DMS 273 (cell line): ENCODE measurements around the gene TBC1D10A.

Experiments used
- DNase-seq: peaks from one replicate; lab custom pipeline; 2025; ENCODE audit not compliant: unreplicated experiment; lab: John Stamatoyannopoulos, UW

TBC1D10A gene, protein sequence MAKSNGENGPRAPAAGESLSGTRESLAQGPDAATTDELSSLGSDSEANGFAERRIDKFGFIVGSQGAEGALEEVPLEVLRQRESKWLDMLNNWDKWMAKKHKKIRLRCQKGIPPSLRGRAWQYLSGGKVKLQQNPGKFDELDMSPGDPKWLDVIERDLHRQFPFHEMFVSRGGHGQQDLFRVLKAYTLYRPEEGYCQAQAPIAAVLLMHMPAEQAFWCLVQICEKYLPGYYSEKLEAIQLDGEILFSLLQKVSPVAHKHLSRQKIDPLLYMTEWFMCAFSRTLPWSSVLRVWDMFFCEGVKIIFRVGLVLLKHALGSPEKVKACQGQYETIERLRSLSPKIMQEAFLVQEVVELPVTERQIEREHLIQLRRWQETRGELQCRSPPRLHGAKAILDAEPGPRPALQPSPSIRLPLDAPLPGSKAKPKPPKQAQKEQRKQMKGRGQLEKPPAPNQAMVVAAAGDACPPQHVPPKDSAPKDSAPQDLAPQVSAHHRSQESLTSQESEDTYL

GRCh38 chr22:30326706-30327362, at the start of gene TBC1D10A:
TSS of gene TBC1D10A (minus strand) at chr22:30326941. CDS start at chr22:30326881, 60 bp downstream.
- DNase-seq: peak; percentile 95

- no peak for DNase-seq
These were observed 48.6 kb upstream of the TBC1D10A start for GRCh38 chr22:30375312-30375849.

- DNase-seq: no peak
These were observed 46.9 kb upstream of the TBC1D10A start for GRCh38 chr22:30373331-30374325.

DNA sequence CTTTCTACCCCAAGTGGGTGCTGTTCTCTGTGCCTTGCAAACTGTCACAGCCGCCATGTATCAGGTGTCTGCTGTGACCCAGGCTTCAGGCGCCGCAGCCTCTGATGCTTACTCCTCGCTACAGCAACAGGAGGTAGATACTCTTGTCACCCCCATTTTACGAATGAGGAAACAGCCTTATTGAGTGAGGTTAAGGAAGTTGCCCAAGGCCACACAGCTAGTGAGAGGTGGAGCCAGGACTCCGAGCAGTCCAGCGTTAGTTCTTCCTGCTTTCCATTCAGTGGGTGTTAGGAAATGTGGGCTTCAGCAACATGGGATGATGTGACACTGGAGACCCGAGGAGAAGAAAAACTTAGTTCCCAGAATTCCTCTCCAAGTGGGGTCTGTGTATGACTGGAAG, 46.2 kb upstream of the TBC1D10A start:
- DNase-seq: no peak

- DNase-seq: no peak
These were observed 45.2 kb upstream of the TBC1D10A start for GRCh38 chr22:30371981-30372380.

GRCh38 chr22:30371321-30371720, 44.6 kb upstream of the TBC1D10A start:
- DNase-seq: no peak

DNA sequence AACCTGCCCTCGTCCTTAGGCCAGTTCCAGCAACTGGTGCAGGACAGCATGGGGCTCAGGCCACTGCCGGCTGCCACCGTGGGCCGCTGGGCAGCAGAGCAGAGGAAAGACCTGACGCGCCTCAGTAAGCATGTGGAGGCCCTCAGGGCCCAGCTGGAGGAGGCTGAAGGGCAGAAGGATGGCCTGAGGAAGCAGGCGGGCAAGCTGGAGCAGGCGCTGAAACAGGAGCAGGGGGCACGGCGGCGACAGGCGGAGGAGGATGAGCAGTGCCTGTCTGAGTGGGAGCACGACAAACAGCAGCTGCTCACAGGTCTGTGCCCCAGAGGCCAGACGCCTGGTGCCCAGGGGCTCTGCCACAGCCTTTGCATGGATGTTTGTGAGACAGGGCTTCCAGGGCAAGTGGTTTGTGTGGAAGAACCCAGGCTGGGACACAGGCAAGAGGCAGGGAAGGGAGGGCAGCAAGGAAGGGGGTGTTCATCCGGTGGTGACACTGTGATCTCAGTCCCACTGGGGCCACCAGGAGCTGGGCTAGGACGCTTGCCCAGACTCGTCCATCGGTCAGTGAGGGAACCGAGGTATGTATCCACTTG, 44.0 kb upstream of the TBC1D10A start:
- peak; percentile 59 for DNase-seq

DNA sequence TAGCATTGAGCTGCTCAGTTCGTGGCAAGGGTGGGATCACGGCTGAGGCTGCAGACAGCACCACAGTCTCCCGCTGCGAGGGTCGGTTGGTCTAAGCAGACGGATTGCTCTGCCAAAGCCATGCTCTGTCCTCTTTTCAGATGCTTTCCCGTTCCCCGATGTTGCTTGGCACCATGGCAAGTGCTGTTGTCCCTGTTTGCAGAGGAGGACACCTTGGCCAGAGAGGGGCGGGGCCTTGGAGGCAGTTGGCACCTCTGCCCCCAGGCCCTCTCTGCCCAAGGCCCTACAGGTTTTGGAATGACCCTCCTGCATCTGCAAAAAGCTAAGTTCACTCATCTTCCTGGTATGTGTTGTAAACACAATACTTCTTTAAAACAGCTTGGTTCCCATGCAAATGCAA, 41.7 kb upstream of the TBC1D10A start:
- no peak for DNase-seq

DNA sequence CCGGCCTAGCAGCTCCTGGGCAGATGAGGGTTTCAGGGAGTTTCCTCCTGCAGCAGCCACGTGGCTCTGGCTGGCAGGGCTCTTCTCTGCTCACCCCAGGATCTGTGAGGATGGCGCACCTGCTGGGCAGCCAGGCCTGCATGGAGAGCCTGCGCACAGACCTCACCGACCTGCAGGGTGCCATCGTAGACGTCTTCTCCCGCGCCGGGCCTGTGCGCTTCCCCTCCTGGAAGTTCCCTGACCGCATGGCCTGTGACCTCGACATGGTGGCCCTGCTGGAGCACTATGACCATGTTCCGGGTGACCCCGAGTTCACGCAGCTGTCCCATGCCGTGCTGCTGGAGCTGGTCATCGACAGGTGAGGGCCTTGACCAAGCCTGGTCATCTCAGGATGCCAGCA, 39.1 kb upstream of the TBC1D10A start:
- DNase-seq: no peak

DNA sequence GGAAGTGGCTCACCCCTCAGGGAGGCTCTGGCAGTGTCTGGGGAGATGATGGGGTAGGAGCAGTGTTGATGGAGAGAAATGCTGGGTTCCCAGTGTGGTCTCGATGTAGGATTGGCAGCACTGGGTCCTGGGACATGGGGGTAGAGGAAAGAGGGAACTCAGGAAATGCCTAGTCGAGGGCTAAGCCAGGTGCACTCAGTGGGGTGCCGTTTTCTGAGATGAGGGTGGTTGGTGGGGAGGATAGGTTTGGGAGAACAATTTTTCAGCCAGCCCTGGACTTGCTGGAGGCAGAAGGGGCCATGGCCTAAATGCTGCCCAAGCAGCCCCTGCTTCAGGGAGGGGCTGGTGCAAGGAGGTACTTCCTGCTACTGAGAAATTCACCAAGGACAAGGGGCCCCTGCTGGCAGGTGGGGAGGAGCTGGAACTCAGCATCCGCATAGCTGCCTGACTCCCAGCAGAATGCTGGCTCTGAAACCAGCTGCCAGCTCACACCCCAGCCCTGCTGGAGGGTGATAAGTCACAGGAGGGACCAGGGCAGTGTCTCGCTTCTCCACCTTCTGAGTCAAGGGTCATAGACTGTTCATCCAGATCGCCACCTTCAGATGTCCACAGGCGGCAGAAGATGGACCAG, 36.0 kb upstream of the TBC1D10A start:
- peak; percentile 9 for DNase-seq

DNA sequence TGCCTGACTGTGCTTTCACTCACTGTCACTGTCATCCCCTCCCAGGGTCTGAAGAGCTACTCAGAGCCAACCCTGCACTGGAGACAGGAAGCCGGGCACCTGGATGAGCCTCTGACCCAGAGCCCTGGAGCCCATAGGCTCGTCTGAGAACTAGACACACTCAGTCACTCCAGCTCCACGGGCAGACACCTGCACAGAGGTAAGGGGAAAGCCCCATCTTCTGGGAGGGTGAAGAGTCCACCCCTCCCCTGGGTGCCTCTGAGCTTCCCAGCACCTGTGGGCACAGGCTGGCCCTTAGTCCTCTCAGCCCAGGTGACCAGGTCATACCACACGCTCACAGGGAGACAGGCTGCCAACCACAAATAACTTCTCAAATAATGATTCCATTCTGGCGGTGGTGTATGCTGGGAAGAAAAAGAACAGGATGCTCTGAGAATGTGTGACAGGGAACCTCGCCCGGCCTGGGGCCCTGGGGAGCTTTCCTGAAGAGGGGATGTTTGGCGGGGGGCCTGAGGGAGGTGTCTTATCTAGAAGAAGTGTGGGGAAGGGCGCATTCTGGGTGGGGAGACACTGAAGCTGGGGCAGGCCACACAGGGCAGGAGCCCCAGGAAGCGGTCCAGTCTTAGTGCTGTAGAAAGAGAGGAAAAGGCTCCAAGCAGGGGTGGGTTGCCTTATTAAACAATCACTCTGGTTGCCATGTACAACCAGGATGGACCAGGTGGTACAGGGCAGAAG, 35.3 kb upstream of the TBC1D10A start:
- no peak for DNase-seq

DNA sequence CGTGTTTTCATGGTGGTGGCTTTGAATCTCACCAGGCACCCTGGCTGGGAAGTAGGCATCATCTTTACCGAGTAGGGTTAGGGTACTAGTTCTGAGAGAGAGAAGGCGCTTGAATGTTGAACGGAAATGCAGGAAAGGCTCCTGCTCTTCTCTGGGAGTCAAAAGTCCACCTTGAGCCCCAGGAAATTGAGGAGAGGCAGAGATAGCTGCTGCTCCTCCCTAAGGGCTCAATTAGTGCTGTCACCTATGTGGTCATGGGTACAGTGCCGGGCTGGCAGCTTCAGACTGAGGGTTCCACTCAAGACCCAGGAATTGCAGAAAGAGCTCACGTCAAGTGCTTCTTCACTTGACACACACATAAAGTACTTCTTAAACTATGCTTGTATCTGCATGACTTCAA, 31.8 kb upstream of the TBC1D10A start:
- DNase-seq: no peak

- no peak for DNase-seq
These were observed 31.0 kb upstream of the TBC1D10A start for GRCh38 chr22:30357650-30358215.

DNA sequence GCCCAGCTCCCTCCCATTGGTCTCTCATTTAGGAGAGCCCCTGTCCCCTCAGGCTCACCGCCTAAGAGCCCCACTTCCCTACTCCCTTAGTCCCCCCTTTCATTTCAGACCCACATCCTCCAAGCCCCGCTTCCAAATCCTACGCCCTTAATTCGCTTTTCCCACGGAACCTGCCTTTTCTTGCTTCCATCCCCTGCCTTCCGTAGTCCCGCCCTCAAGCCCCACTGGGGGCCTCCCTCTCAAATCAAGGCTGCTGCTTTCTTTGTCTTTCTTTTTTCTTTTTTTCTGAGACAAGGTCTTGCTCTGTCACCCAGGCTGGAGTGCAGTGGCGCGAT, 30.5 kb upstream of the TBC1D10A start:
- no peak for DNase-seq

- peak; percentile 92 for DNase-seq
These were observed 29.9 kb upstream of the TBC1D10A start, which contains the start of the genes CCDC157 and SF3A1 for GRCh38 chr22:30356449-30357235. TSS of gene CCDC157 (plus strand) at chr22:30357007. CDS start at chr22:30366001, 8,994 bp downstream. TSS of gene SF3A1 (minus strand) at chr22:30356894. CDS start at chr22:30356792, 102 bp downstream.

GRCh38 chr22:30354644-30355043, 27.9 kb upstream of the TBC1D10A start:
- DNase-seq: no peak

GRCh38 chr22:30351226-30351625, 24.5 kb upstream of the TBC1D10A start:
- DNase-seq: no peak

GRCh38 chr22:30348809-30349208, 22.1 kb upstream of the TBC1D10A start:
- DNase-seq: no peak
